Fibroblast of pulmonary artery (primary cell): ENCODE measurements around the gene LRRC17.
A peak's percentile ranks its signal among the peaks of the same experiment; 100 is the strongest.
"Not testable (repeated sequence)": the region's sequence is repeated elsewhere in the genome, so short reads cannot be mapped to it uniquely, and the experiment has no call there.

Experiments
- DNase-seq: peaks from one replicate; pipeline ENCODE4 v3.0.0-alpha.2; 2010; ENCODE audit warnings: low read depth
- H3K4me3 ChIP-seq: replicated peaks from 2 replicates; pipeline ENCODE4 v1.5.1; 2011; ENCODE audit warnings: low read depth, mild to moderate bottlenecking, control low read depth, low read length, moderate library complexity
- TF ChIP-seq, protein P1 (sequence below): IDR thresholded peaks from 2 replicates; pipeline ENCODE4 v1.5.1; 2011; ENCODE audit warnings: mild to moderate bottlenecking, control low read depth, low read length, inconsistent platforms; ENCODE audit errors: missing control alignments

LRRC17 gene

DNA sequence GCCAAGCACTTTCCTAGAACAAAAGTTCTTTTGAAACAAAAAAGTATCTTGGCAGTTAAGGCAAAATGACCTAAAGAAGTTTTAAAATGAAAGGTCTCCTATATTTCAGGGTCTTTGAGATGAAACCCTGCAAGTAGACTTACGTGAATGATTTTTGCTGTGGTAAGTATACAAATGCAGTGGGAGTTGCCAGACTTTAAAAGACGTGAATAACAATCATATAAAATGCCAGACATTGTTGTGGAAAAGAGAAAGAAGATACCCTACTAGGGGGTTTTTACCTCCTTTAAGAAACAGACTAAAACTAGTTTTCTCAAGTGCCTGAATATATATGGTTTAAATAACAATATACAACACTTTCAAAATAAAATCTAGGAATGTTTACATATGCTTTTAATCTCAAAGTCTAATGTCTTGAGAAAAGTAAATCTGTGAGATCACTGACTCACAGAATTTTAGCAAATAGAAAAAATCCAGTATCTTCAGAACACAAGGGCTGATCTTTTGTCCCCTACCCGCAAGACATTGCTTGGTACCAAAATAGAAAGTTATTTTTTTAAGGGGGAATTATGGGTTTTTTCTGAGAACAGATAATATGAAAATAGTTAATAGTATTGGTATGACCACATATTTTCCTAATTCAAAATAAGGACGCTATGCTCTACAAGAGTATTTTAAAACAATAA lies 29.5 kb downstream of the LRRC17 start:
- TF ChIP-seq, protein P1, sequence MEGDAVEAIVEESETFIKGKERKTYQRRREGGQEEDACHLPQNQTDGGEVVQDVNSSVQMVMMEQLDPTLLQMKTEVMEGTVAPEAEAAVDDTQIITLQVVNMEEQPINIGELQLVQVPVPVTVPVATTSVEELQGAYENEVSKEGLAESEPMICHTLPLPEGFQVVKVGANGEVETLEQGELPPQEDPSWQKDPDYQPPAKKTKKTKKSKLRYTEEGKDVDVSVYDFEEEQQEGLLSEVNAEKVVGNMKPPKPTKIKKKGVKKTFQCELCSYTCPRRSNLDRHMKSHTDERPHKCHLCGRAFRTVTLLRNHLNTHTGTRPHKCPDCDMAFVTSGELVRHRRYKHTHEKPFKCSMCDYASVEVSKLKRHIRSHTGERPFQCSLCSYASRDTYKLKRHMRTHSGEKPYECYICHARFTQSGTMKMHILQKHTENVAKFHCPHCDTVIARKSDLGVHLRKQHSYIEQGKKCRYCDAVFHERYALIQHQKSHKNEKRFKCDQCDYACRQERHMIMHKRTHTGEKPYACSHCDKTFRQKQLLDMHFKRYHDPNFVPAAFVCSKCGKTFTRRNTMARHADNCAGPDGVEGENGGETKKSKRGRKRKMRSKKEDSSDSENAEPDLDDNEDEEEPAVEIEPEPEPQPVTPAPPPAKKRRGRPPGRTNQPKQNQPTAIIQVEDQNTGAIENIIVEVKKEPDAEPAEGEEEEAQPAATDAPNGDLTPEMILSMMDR, result no peak
- no peak overlapping the region for H3K4me3 ChIP-seq
- peak; percentile 56 for DNase-seq

DNA sequence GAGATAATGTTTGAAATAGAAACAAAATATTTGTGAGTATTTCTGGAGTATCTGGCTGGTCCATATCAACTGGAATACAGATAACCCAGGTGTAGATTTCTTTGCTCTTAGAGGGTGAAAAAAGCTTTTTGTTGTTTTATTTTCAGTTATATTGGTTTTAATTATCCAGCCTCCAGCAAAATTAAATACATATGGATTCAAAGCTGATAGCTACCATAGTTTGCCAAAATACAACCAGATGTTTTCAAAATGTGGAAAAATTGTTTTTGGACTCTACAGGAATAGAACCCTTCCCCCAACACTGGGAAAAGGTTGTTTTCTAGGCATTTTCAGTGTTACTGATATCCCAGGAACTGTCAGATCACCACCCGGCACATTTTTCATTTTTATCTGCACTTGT lies 30.1 kb downstream of the LRRC17 start:
- DNase-seq, result no peak
- no peak overlapping the region for H3K4me3 ChIP-seq
- TF ChIP-seq, protein P1, result no peak

DNA sequence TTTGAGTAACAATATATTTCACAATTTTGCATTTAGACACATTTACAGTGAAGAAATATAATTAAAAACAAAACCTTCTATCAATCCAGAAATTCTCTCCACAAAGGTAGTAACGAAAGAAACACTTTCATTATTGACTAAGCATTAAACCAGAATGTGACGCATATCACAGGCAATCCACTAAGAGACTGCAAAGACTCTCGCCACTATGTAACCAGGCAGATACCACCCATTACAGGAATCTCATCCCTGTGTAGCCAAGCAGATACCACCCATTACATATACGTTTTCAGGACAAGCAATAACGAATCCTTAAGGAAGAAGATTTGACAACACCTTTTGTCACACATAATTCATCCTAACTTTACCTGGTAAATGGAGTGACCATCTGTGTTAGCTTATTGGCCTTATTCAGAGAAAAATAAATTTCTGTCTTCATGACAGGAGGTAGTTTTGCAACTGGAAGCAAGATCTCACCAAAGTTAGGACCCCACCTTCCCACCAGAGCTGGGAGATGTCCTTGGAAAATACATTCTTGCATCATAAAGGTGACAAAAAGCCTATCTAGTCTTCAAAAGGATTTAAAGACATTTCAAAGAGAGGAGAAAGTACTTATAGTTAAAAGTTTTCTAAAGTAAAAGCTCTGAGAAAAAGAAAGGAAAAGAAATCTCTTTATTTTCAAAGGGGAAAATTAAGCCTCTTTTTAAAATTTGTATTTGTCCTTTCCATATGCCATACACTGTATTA lies 30.8 kb downstream of the LRRC17 start:
- no peak overlapping the region for H3K4me3 ChIP-seq
- TF ChIP-seq, protein P1, result no peak
- no peak for DNase-seq

DNA sequence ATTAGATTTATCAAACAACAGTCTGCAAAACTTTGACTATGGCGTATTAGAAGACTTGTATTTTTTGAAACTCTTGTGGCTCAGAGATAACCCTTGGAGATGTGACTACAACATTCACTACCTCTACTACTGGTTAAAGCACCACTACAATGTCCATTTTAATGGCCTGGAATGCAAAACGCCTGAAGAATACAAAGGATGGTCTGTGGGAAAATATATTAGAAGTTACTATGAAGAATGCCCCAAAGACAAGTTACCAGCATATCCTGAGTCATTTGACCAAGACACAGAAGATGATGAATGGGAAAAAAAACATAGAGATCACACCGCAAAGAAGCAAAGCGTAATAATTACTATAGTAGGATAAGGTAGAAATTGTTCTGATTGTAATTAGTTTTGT lies 31.4 kb downstream of the LRRC17 start:
- TF ChIP-seq, protein P1, result no peak
- H3K4me3 ChIP-seq, result no peak overlapping the region
- no peak for DNase-seq

DNA sequence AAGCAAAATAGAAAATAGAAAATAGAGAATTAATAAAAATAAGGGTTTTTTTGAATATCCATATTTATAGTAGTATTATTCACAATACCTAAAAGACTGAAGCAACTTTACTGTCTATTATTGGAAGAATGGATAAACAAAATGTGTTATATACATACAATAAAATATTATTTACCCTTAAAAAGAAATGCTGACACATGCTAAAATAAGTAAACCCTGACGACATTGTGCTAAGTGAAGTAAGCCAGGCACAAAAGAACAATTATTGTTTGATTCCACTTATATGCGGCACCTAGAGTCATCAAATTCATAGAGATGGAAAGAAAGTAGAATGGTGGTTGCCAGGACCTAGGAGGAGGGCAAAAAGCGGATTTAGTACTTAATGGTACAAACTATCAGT lies 39.0 kb downstream of the LRRC17 start:
- TF ChIP-seq, protein P1, result no peak
- DNase-seq, result no peak

DNA sequence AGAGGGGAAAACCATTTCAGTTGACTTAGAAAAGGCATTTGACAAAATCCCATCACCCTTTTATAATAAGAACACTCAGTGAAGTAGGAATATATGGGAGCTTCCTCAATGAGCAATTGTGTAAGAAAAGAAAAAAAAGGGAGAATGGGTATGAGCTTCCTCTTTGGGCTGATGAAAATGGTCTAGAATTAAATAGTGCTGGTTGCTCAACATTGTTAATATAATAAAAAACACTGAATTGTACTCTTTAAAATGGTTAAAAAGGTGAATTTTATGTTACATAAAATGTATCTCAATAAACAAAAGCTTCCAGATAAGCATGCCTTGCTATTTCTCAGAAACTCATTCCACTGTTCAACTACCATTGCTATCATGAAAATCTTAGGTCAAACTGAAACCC lies 40.6 kb downstream of the LRRC17 start:
- TF ChIP-seq, protein P1, result no peak

More for the DNA sequence above, 39.0 kb downstream of the LRRC17 start:
- H3K4me3 ChIP-seq, result no peak overlapping the region

DNA sequence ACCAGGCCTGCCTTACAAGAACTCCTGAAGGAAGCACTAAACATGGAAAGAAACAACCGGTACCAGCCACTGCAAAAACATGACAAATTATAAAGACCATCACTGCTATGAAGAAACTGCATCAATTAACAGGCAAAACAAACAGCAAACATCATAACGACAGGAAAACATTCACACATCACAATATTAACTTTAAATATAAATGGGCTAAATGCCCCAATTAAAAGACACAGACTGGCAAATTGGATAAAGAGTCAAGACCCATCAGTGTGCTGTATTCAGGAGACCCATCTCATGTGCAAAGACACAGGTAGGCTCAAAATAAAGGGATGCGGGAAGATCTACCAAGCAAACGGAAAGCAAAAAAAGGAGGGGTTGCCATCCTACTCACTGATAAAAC lies 41.6 kb downstream of the LRRC17 start:
- H3K4me3 ChIP-seq, result not testable (repeated sequence)

More for the DNA sequence above, 40.6 kb downstream of the LRRC17 start:
- no peak for DNase-seq
- H3K4me3 ChIP-seq, result no peak overlapping the region

DNA sequence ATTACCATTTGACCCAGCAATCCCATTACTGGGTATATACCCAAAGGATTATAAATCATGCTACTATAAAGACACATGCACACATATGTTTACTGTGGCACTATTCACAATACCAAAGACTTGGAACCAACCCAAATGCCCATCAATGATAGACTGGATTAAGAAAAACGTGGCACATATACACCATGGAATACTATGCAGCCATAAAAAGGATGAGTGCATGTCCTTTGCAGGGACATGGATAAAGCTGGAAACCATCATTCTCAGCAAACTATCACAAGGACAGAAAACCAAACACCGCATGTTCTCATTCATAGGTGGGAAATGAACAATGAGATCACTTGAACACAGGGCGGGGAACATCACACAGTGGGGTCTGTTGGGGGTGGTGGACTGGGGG lies 45.2 kb downstream of the LRRC17 start:
- DNase-seq, H3K4me3 ChIP-seq: not testable (repeated sequence)

More for the DNA sequence above, 41.6 kb downstream of the LRRC17 start:
- not testable (repeated sequence) for DNase-seq

DNA sequence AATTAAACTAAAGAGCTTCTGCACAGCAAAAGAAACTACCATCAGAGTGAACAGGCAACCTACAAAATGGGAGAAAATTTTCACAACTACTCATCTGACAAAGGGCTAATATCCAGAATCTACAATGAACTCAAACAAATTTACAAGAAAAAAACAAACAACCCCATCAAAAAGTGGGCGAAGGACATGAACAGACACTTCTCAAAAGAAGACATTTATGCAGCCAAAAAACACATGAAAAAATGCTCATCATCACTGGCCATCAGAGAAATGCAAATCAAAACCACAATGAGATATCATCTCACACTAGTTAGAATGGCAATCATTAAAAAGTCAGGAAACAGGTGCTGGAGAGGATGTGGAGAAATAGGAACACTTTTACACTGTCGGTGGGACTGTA lies 49.2 kb downstream of the LRRC17 start:
- not testable (repeated sequence) for H3K4me3 ChIP-seq, DNase-seq
